HEK293 (cell line): ENCODE measurements around the gene CATSPERD.
A peak's percentile ranks its signal among the peaks of the same experiment; 100 is the strongest.

Experiments used
- MEIS1 ChIP-seq: sonication (generic); formaldehyde crosslinking; IDR thresholded peaks from 2 replicates; pipeline ENCODE4 v1.8.1; 2022; ENCODE audit warnings: missing genetic modification reagents, mild to moderate bottlenecking, borderline replicate concordance
- OVOL3 ChIP-seq: fragments of 450-650 bp; formaldehyde crosslinking; IDR thresholded peaks from 2 replicates; pipeline ENCODE4 v1.5.1; 2016; ENCODE audit warnings: missing biosample characterization, missing genetic modification characterization
- SALL2 ChIP-seq: fragments of 450-650 bp; formaldehyde crosslinking; IDR thresholded peaks from 2 replicates; pipeline ENCODE4 v1.5.0; 2017; ENCODE audit warnings: missing biosample characterization, mild to moderate bottlenecking, missing genetic modification characterization, borderline replicate concordance
- ZBTB17 ChIP-seq: fragments of 450-650 bp; formaldehyde crosslinking; IDR thresholded peaks from 2 replicates; pipeline ENCODE4 v1.5.1; 2016; ENCODE audit warnings: missing biosample characterization, missing genetic modification characterization
- ZBTB20 ChIP-seq: fragments of 450-650 bp; formaldehyde crosslinking; IDR thresholded peaks from 2 replicates; pipeline ENCODE4 v1.5.1; 2016; ENCODE audit warnings: missing biosample characterization, missing genetic modification characterization
- ZNF24 ChIP-seq: fragments of 450-650 bp; formaldehyde crosslinking; IDR thresholded peaks from 2 replicates; pipeline ENCODE4 v1.5.1; 2016; ENCODE audit warnings: missing biosample characterization, missing genetic modification characterization
- ZNF391 ChIP-seq: fragments of 450-650 bp; formaldehyde crosslinking; IDR thresholded peaks from 2 replicates; pipeline ENCODE4 v1.5.1; 2016; ENCODE audit warnings: low read depth, missing biosample characterization, missing genetic modification characterization, borderline replicate concordance
- ZNF426 ChIP-seq: fragments of 450-650 bp; formaldehyde crosslinking; IDR thresholded peaks from 2 replicates; pipeline ENCODE4 v1.5.1; 2017; ENCODE audit warnings: missing biosample characterization, missing genetic modification characterization, mild to moderate bottlenecking, inconsistent platforms, moderate library complexity
- ZNF544 ChIP-seq: fragments of 450-650 bp; formaldehyde crosslinking; IDR thresholded peaks from 2 replicates; pipeline ENCODE4 v1.5.0; 2017; ENCODE audit warnings: missing biosample characterization, missing genetic modification characterization
- ZNF561 ChIP-seq: fragments of 450-650 bp; IDR thresholded peaks from 2 replicates; pipeline ENCODE4 v1.5.1; 2018; ENCODE audit warnings: missing biosample characterization, missing genetic modification characterization, borderline replicate concordance
- ZNF610 ChIP-seq: fragments of 450-650 bp; formaldehyde crosslinking; IDR thresholded peaks from 2 replicates; pipeline ENCODE4 v1.5.1; 2016; ENCODE audit warnings: missing biosample characterization, missing genetic modification characterization, borderline replicate concordance
- ZNF629 ChIP-seq: fragments of 450-650 bp; formaldehyde crosslinking; IDR thresholded peaks from 2 replicates; pipeline ENCODE4 v1.5.1; 2017; ENCODE audit warnings: missing biosample characterization, missing genetic modification characterization
- ZNF664 ChIP-seq: fragments of 450-650 bp; formaldehyde crosslinking; IDR thresholded peaks from 2 replicates; pipeline ENCODE4 v1.5.1; 2016; ENCODE audit warnings: missing biosample characterization, missing genetic modification characterization
- ZNF707 ChIP-seq: fragments of 450-650 bp; formaldehyde crosslinking; IDR thresholded peaks from 2 replicates; pipeline ENCODE4 v1.5.1; 2016; ENCODE audit warnings: missing biosample characterization, missing genetic modification characterization
- ZNF76 ChIP-seq: fragments of 450-650 bp; formaldehyde crosslinking; IDR thresholded peaks from 2 replicates; pipeline ENCODE4; 2016; ENCODE audit warnings: low read depth, missing biosample characterization, missing genetic modification characterization, borderline replicate concordance
- ZNF776 ChIP-seq: fragments of 450-650 bp; formaldehyde crosslinking; IDR thresholded peaks from 2 replicates; pipeline ENCODE4 v1.5.0; 2017; ENCODE audit warnings: missing biosample characterization, missing genetic modification characterization, borderline replicate concordance
- ZNF837 ChIP-seq: fragments of 450-650 bp; formaldehyde crosslinking; IDR thresholded peaks from 2 replicates; pipeline ENCODE4 v1.5.1; 2016; ENCODE audit warnings: missing biosample characterization, missing genetic modification characterization
- ZNF843 ChIP-seq: fragments of 450-650 bp; formaldehyde crosslinking; IDR thresholded peaks from 2 replicates; pipeline ENCODE4 v1.5.1; 2016; ENCODE audit warnings: missing biosample characterization, missing genetic modification characterization
- TF ChIP-seq, protein P1 (sequence below): fragments of 450-650 bp; formaldehyde crosslinking; IDR thresholded peaks from 2 replicates; pipeline ENCODE4 v1.5.1; 2017; ENCODE audit warnings: missing biosample characterization, missing genetic modification characterization
- TF ChIP-seq, protein P2 (sequence below): fragments of 450-650 bp; formaldehyde crosslinking; IDR thresholded peaks from 2 replicates; pipeline ENCODE4 v1.5.1; 2016; ENCODE audit warnings: missing biosample characterization, missing genetic modification characterization
- TF ChIP-seq, protein P3 (sequence below): IDR thresholded peaks from 2 replicates; pipeline ENCODE4 v1.6.1; 2011; ENCODE audit warnings: mild to moderate bottlenecking, low read depth, low read length, borderline replicate concordance
- TF ChIP-seq, protein P4 (sequence below): fragments of 450-650 bp; formaldehyde crosslinking; IDR thresholded peaks from 2 replicates; pipeline ENCODE4 v1.5.1; 2017; ENCODE audit warnings: missing biosample characterization, missing genetic modification characterization
- TF ChIP-seq, protein P5 (sequence below): fragments of 450-650 bp; formaldehyde crosslinking; conservative IDR thresholded peaks from 2 replicates; pipeline ENCODE4 v1.5.1; 2016; ENCODE audit warnings: low read depth, missing biosample characterization, missing genetic modification characterization

CATSPERD gene

DNA sequence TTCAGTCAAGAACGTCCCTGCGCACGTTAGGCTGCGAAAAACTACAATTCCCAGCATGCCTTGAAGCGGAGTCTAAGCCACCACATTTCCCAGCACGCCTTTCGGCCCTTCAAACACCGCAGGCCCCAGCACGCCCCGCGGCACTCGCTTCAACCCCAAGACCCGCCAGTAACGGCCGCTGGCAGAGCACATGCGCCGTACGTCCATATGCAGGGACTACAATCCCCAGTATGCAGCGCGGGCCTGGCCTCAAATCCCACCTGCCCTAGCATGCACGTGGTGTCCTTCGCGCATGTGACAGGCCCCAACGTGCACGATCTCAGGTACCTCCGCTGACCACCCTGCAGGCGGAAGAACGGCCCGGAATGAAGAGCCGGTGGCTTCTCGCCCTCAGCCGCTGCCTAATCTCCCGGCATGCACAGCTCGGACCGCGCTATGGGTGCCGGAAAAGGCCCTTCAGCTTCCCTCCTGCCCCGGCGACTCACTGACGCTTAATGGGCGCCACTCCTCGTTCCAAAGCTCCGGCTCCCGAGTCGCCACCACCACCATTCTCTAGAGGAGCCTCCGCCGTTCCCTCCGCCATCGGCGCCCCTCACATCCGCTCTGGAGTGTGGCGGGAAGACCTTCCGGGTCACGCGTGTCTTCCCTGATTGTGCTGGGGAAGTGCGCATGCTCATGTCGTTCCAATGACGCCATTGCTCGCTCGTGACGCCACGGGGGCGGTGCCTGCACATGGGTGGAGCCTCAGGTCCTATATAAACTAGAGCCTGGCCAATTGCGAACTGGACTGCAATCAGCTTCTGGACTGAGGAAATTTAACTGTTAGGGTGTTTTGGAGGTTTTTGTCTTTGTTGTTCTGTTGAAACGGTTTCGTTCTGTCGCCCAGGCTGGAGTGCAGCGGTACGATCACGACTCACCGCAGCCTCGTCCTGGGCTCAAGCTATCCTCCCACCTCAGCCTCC is 70.4 kb downstream of the CATSPERD start, which contains the start of gene DUS3L (continued):
- TF ChIP-seq ZNF24 (tag by site-specific recombination) (peak; percentile 95), ZBTB17 (tag by site-specific recombination) (peak; percentile 90), ZNF707 (tag by site-specific recombination) (peak; percentile 34; the same call in 1 of the 2 replicates), ZNF544 (no peak), ZNF837 (tag by site-specific recombination) (no peak), MEIS1 (CRISPR knock-in tag) (no peak), ZNF391 (tag by site-specific recombination) (peak; percentile 67; the same call in 1 of the 2 replicates), ZNF664 (tag by site-specific recombination) (no peak), ZNF843 (tag by site-specific recombination) (peak; percentile 78), ZNF629 (peak; percentile 100), ZNF426 (tag by site-specific recombination) (no peak), ZNF776 (tag by site-specific recombination) (no peak), ZNF610 (peak; percentile 80; the same call in 1 of the 2 replicates), ZNF76 (peak; percentile 100), SALL2 (tag by site-specific recombination) (no peak), ZBTB20 (tag by site-specific recombination) (peak; percentile 38; the same call in 1 of the 2 replicates), ZNF561 (tag by site-specific recombination) (peak; percentile 45; the same call in 1 of the 2 replicates), OVOL3 (peak; percentile 82)
- TF ChIP-seq, protein P1, sequence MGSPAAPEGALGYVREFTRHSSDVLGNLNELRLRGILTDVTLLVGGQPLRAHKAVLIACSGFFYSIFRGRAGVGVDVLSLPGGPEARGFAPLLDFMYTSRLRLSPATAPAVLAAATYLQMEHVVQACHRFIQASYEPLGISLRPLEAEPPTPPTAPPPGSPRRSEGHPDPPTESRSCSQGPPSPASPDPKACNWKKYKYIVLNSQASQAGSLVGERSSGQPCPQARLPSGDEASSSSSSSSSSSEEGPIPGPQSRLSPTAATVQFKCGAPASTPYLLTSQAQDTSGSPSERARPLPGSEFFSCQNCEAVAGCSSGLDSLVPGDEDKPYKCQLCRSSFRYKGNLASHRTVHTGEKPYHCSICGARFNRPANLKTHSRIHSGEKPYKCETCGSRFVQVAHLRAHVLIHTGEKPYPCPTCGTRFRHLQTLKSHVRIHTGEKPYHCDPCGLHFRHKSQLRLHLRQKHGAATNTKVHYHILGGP (tag by site-specific recombination): no peak
- TF ChIP-seq, protein P2, sequence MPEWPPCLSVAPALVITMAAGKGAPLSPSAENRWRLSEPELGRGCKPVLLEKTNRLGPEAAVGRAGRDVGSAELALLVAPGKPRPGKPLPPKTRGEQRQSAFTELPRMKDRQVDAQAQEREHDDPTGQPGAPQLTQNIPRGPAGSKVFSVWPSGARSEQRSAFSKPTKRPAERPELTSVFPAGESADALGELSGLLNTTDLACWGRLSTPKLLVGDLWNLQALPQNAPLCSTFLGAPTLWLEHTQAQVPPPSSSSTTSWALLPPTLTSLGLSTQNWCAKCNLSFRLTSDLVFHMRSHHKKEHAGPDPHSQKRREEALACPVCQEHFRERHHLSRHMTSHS: no peak
- TF ChIP-seq, protein P3, sequence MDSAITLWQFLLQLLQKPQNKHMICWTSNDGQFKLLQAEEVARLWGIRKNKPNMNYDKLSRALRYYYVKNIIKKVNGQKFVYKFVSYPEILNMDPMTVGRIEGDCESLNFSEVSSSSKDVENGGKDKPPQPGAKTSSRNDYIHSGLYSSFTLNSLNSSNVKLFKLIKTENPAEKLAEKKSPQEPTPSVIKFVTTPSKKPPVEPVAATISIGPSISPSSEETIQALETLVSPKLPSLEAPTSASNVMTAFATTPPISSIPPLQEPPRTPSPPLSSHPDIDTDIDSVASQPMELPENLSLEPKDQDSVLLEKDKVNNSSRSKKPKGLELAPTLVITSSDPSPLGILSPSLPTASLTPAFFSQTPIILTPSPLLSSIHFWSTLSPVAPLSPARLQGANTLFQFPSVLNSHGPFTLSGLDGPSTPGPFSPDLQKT: no peak
- TF ChIP-seq, protein P4, sequence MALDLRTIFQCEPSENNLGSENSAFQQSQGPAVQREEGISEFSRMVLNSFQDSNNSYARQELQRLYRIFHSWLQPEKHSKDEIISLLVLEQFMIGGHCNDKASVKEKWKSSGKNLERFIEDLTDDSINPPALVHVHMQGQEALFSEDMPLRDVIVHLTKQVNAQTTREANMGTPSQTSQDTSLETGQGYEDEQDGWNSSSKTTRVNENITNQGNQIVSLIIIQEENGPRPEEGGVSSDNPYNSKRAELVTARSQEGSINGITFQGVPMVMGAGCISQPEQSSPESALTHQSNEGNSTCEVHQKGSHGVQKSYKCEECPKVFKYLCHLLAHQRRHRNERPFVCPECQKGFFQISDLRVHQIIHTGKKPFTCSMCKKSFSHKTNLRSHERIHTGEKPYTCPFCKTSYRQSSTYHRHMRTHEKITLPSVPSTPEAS: peak; percentile 57; the same call in 1 of the 2 replicates
- TF ChIP-seq, protein P5, sequence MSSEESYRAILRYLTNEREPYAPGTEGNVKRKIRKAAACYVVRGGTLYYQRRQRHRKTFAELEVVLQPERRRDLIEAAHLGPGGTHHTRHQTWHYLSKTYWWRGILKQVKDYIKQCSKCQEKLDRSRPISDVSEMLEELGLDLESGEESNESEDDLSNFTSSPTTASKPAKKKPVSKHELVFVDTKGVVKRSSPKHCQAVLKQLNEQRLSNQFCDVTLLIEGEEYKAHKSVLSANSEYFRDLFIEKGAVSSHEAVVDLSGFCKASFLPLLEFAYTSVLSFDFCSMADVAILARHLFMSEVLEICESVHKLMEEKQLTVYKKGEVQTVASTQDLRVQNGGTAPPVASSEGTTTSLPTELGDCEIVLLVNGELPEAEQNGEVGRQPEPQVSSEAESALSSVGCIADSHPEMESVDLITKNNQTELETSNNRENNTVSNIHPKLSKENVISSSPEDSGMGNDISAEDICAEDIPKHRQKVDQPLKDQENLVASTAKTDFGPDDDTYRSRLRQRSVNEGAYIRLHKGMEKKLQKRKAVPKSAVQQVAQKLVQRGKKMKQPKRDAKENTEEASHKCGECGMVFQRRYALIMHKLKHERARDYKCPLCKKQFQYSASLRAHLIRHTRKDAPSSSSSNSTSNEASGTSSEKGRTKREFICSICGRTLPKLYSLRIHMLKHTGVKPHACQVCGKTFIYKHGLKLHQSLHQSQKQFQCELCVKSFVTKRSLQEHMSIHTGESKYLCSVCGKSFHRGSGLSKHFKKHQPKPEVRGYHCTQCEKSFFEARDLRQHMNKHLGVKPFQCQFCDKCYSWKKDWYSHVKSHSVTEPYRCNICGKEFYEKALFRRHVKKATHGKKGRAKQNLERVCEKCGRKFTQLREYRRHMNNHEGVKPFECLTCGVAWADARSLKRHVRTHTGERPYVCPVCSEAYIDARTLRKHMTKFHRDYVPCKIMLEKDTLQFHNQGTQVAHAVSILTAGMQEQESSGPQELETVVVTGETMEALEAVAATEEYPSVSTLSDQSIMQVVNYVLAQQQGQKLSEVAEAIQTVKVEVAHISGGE (tag by site-specific recombination): peak; percentile 96
- TF ChIP-seq, all 188 proteins: peak for 71
